Cardiac muscle cell (in vitro differentiated cells and primary cell): ENCODE data around the gene YWHAB. TPM values are rescaled to one million over a fixed set of nuclear protein-coding genes. Genes with fewer than 3 reads are reported as not detected.
A peak's percentile ranks its signal among the peaks of the same experiment; 100 is the strongest.

Experiments
- DNase-seq, 2 donors: peaks; one replicate each; pipeline versions ENCODE4 v3.0.0 to v3.0.0-alpha.2; 2010 to 2017; ENCODE audit warnings: low read depth in 1 of 2, low spot score in 1 of 2
- H3K27ac ChIP-seq: fragments of 200-600 bp; sonication (generic); 2 replicates; pipeline ENCODE4 v1.5.1; 2016
- H3K27me3 ChIP-seq: fragments of 200-600 bp; sonication (generic); 2 replicates; pipeline ENCODE4 v1.6.0; 2016; ENCODE audit warnings: control low read depth
- H3K36me3 ChIP-seq: fragments of 200-600 bp; sonication (generic); 2 replicates; pipeline ENCODE4 v1.5.1; 2016; ENCODE audit warnings: control low read depth
- H3K4me1 ChIP-seq: fragments of 200-600 bp; sonication (generic); 2 replicates; pipeline ENCODE4 v1.8.1; 2017; ENCODE audit warnings: low read depth, mild to moderate bottlenecking, mixed run types
- H3K4me3 ChIP-seq: fragments of 200-600 bp; sonication (generic); 2 replicates; pipeline ENCODE4 v1.5.1; 2016; ENCODE audit warnings: mild to moderate bottlenecking
- H3K9me3 ChIP-seq: fragments of 200-600 bp; sonication (generic); 2 replicates; pipeline ENCODE4 v1.5.1; 2017; ENCODE audit warnings: low read depth, mild to moderate bottlenecking, control low read depth
- polyA plus RNA-seq: library from polyadenylated mRNA; unstranded; fragments of >200 nt; fragmentation: Nextera tagmentation; extraction: Ambion mirVana; gene quantifications from 2 replicates; pipeline ENCODE4 v1.2.1, GENCODE V29; 2016
- total RNA-seq: library from RNA; depleted of rRNA; stranded (reverse); fragments of >200 nt; gene quantifications from 2 replicates; pipeline ENCODE4 v1.2.3, GENCODE V29; 2016
- TF ChIP-seq, protein P1 (sequence below): IDR thresholded peaks from 2 replicates; pipeline ENCODE4 v1.5.1; 2012; ENCODE audit warnings: low read depth, mild to moderate bottlenecking, low read length

Gene YWHAB
- total and polyA plus RNA-seq, 2 experiments from 2014 or later: 66.0 to 242 TPM

DNA sequence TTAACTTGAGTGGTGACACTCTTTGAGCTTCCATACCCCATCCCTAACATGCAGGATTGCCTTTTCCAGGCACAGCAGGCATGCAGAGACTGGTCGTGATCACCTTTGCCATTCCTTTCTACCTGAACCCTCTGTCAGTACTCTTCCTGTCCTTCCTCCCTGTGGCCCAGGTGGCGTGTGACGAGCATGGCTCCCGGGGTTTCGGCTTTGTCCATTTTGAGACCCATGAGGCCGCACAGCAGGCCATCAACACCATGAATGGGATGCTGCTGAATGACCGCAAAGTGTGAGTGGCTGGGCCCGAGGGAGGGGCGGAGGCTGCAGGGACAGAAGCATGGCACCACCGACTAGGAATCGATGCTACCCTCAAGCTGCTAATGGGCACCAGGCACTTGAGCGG, 31.1 kb downstream of the YWHAB start:
- Histone ChIP-seq H3K4me1 (no peaks in the 10 kb centered on the region), H3K4me3 (no peak overlapping the region), H3K27ac (no peak overlapping the region), H3K9me3 (no peaks in the 10 kb centered on the region), H3K36me3 (peaks cover 7% of the 10 kb centered on the region), H3K27me3 (no peaks in the 10 kb centered on the region)
- no peak for DNase-seq
- TF ChIP-seq, protein P1, sequence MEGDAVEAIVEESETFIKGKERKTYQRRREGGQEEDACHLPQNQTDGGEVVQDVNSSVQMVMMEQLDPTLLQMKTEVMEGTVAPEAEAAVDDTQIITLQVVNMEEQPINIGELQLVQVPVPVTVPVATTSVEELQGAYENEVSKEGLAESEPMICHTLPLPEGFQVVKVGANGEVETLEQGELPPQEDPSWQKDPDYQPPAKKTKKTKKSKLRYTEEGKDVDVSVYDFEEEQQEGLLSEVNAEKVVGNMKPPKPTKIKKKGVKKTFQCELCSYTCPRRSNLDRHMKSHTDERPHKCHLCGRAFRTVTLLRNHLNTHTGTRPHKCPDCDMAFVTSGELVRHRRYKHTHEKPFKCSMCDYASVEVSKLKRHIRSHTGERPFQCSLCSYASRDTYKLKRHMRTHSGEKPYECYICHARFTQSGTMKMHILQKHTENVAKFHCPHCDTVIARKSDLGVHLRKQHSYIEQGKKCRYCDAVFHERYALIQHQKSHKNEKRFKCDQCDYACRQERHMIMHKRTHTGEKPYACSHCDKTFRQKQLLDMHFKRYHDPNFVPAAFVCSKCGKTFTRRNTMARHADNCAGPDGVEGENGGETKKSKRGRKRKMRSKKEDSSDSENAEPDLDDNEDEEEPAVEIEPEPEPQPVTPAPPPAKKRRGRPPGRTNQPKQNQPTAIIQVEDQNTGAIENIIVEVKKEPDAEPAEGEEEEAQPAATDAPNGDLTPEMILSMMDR: no peak

DNA sequence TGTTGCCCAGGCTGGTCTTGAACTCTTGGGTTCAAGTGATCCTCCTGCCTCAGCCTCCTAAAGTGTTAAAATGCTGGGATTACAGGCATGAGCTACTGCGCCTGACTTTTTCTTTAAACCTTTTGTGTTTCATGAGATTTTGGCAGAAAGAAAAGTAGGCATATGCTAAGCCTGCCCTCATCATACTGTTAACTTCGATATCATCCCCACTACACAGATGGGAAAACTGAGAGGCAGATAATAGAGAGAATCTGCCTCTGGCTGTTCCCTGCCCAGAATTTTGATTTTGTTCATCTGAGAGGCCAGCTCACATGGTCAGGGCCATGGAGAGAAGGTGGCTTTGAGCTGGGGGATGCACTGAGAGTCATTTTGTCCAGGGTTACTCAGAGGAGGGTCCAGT, 31.9 kb downstream of the YWHAB start:
- Histone ChIP-seq H3K27ac (no peak overlapping the region), H3K27me3 (no peaks in the 10 kb centered on the region), H3K9me3 (no peaks in the 10 kb centered on the region), H3K4me3 (no peak overlapping the region), H3K4me1 (no peaks in the 10 kb centered on the region), H3K36me3 (peaks cover 13% of the 10 kb centered on the region)
- TF ChIP-seq, protein P1: no peak
- no peak for DNase-seq

DNA sequence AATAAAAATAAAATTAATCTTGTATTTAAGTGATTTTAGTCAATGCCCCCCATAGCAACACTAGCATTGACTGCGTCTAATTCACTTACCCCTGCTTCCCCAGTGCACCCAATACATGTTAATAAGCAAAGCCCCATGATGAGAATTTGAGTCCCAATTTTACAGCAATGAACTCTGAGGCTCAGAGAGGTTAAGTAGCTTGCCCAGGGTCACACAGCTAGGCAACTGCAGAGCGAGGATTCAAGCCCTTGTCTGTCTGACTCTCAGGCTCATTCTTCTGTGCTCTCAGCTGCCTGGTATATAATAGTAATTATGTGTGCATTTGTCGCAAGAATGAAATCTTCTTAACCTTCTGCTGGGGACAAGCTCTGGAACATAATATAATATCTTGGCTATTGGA, 32.8 kb downstream of the YWHAB start:
- no peaks in the 10 kb centered on the region for H3K27me3 ChIP-seq
- TF ChIP-seq, protein P1: no peak
- H3K9me3 ChIP-seq: no peaks in the 10 kb centered on the region
- no peak overlapping the region for H3K27ac ChIP-seq
- H3K36me3 ChIP-seq: peaks cover 8% of the 10 kb centered on the region
- no peak for DNase-seq
- no peaks in the 10 kb centered on the region for H3K4me1 ChIP-seq
- H3K4me3 ChIP-seq: no peak overlapping the region

DNA sequence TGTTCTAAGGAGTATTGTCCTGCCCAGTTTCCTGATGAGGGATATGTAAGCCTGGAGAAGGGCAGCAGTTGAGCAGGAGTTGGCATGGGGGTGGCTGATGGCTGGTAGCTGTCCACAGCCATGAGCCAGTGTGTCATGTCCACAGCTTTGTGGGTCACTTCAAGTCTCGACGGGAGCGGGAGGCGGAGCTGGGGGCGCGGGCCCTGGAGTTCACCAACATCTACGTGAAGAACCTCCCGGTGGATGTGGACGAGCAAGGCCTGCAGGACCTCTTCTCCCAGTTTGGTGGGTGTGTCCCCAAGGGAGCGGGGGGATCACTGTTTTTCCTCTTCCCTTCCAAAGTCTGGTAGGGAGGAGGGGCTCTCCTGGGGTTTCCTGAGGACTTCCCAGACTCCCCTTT, 33.3 kb downstream of the YWHAB start:
- no peaks in the 10 kb centered on the region for H3K4me1 ChIP-seq
- DNase-seq: no peak
- TF ChIP-seq, protein P1: no peak
- no peaks in the 10 kb centered on the region for H3K9me3 ChIP-seq
- no peaks in the 10 kb centered on the region for H3K27me3 ChIP-seq
- H3K27ac ChIP-seq: no peak overlapping the region
- no peak overlapping the region for H3K4me3 ChIP-seq
- peaks cover 8% of the 10 kb centered on the region for H3K36me3 ChIP-seq

DNA sequence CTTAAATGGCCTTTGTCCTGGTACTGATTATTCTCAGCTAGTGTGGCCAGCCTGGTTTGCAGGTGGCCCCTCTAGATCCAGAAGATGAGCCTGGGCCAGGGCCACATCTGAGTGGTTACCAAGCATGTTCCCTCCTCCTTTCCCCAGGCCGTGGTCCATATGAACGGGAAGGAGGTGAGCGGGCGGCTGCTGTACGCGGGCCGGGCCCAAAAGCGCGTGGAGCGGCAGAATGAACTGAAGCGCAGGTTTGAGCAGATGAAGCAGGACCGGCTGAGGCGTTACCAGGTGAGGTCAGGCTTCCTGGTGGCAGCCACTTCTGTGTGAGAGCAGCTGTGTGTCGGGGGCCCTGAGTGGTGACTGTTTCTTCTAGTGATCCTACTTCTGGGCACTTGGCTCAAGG, 35.9 kb downstream of the YWHAB start:
- Histone ChIP-seq H3K27me3 (no peaks in the 10 kb centered on the region), H3K27ac (no peak overlapping the region), H3K36me3 (peaks cover 8% of the 10 kb centered on the region), H3K9me3 (no peaks in the 10 kb centered on the region), H3K4me3 (no peak overlapping the region), H3K4me1 (peaks cover 2% of the 10 kb centered on the region)
- DNase-seq: no peak
- TF ChIP-seq, protein P1: no peak

DNA sequence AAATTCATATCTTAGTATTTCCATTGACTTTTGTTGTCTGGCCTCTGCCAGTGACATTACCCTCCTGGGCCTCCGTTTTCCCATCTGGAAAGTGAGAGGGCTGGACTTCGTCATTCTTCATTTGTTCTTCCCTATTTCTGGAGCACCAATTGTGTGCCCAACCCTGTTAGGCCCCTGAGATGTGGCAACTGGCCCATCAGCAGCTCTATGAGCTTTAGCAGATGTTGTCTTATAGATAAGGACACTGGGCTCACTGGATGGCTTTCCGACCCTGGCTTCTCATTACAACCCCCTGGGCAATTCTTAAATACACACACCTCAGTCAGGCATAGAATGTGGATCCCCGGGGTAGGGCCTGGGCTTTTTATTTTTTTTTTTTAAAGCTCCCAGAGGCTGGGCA, 39.0 kb downstream of the YWHAB start:
- TF ChIP-seq, protein P1: no peak
- Histone ChIP-seq H3K36me3 (peaks cover 8% of the 10 kb centered on the region), H3K27me3 (no peaks in the 10 kb centered on the region), H3K9me3 (no peaks in the 10 kb centered on the region), H3K27ac (peak overlapping the region; percentile 35), H3K4me1 (peaks cover 2% of the 10 kb centered on the region), H3K4me3 (no peak overlapping the region)
- DNase-seq: peak; percentile 39 to 49
